Islet of Langerhans (tissue), 1 donor: Measurements from ENCODE around the gene CCT8.

Source experiments
- FAIRE-seq: peaks from one replicate; lab custom pipeline; 2011; peaks lifted over from hg19 to GRCh38; lab: Jason Lieb, UNC

Gene CCT8

GRCh38 chr21:29073222-29074006 lies at the start of gene CCT8:
CCT8 (minus strand) TSS chr21:29073648; CDS start chr21:29073590, 58 bp downstream.
- peak; percentile 76 for FAIRE-seq

GRCh38 chr21:29121759-29122158 lies 48.3 kb upstream of the CCT8 start:
- FAIRE-seq = no peak

- FAIRE-seq = no peak
These were observed 44.0 kb upstream of the CCT8 start for GRCh38 chr21:29117372-29117955.

- no peak for FAIRE-seq
These were observed 42.5 kb upstream of the CCT8 start for GRCh38 chr21:29115899-29116298.

- FAIRE-seq = no peak
These were observed 41.5 kb upstream of the CCT8 start for GRCh38 chr21:29114765-29115500.

GRCh38 chr21:29105218-29105617 lies 31.8 kb upstream of the CCT8 start:
- no peak for FAIRE-seq

- no peak for FAIRE-seq
These were observed 30.8 kb upstream of the CCT8 start for GRCh38 chr21:29104239-29104708.

GRCh38 chr21:29102791-29103257 lies 29.4 kb upstream of the CCT8 start:
- FAIRE-seq = no peak

- no peak for FAIRE-seq
These were observed 24.7 kb upstream of the CCT8 start for GRCh38 chr21:29098156-29098555.

GRCh38 chr21:29096218-29097015 lies 23.0 kb upstream of the CCT8 start:
- no peak for FAIRE-seq

GRCh38 chr21:29092102-29092959 lies 18.9 kb upstream of the CCT8 start:
- no peak for FAIRE-seq

GRCh38 chr21:29091033-29091432 lies 17.6 kb upstream of the CCT8 start:
- no peak for FAIRE-seq

- FAIRE-seq = no peak
These were observed 11.8 kb upstream of the CCT8 start for GRCh38 chr21:29085106-29085752.

GRCh38 chr21:29084372-29084771 lies 10.9 kb upstream of the CCT8 start:
- FAIRE-seq = no peak

GRCh38 chr21:29083306-29083705 lies 9.9 kb upstream of the CCT8 start:
- FAIRE-seq = no peak

- no peak for FAIRE-seq
These were observed 8.8 kb upstream of the CCT8 start for GRCh38 chr21:29082046-29082815.

- no peak for FAIRE-seq
These were observed 7.0 kb upstream of the CCT8 start for GRCh38 chr21:29080454-29080941.

GRCh38 chr21:29078869-29079767 lies 5.7 kb upstream of the CCT8 start:
- no peak for FAIRE-seq

- FAIRE-seq = peak; percentile 36
These were observed 4.2 kb upstream of the CCT8 start for GRCh38 chr21:29077651-29078090.
